Stimulated activated CD8-positive, alpha-beta memory T cell treated with anti-CD3 and anti-CD28 coated beads, Interleukin-7, amount 100 ng/mL, for 1 hour (primary cell): ENCODE measurements around the gene ANK3.

Source experiments
- DNase-seq, 2 donors: peaks; one replicate each; pipeline ENCODE4 v3.0.0-alpha.2; 2020; ENCODE audit warnings: low read depth in 2 of 2

The ANK3 gene

GRCh38 chr10:59984415-59984814 lies 405.3 kb downstream of the ANK3 start:
- DNase-seq: no peak

GRCh38 chr10:59980356-59980755 lies 409.3 kb downstream of the ANK3 start:
- DNase-seq: no peak

GRCh38 chr10:59977486-59977885 lies 412.2 kb downstream of the ANK3 start:
- DNase-seq: no peak

GRCh38 chr10:59976909-59977308 lies 412.8 kb downstream of the ANK3 start:
- no peak for DNase-seq
